Measurements from ENCODE around the gene RNF183. TPM values are rescaled to one million over a fixed set of nuclear protein-coding genes. Genes with fewer than 3 reads are reported as not detected.
A peak's percentile ranks its signal among the peaks of the same experiment; 100 is the strongest.

Gene RNF183
- total RNA-seq, 1 donor from 2014 or later, result 3.9 TPM

DNA sequence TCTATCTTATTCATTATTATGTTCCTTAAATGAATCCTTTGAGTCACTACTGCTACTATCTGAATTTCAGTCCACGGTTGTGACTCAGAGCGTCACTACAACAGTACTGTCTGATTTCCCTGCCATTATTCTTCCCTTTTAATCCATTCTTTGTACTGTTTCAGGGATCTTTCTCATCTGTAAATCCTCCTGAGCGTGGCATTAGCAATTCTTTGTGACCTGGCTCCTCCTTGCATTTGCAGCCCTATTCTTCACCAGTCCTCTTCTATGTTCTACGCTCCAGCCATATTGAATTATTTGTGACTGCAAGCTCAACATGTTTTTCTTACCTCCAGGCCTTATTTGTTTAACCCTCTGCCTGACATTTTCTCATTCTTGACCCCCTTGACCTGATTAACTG lies 21.8 kb downstream of the RNF183 start:
- no peak overlapping the region for H3K4me3 ChIP-seq (ENCODE audit: low read depth, low read length)
- TF ChIP-seq, protein P1, sequence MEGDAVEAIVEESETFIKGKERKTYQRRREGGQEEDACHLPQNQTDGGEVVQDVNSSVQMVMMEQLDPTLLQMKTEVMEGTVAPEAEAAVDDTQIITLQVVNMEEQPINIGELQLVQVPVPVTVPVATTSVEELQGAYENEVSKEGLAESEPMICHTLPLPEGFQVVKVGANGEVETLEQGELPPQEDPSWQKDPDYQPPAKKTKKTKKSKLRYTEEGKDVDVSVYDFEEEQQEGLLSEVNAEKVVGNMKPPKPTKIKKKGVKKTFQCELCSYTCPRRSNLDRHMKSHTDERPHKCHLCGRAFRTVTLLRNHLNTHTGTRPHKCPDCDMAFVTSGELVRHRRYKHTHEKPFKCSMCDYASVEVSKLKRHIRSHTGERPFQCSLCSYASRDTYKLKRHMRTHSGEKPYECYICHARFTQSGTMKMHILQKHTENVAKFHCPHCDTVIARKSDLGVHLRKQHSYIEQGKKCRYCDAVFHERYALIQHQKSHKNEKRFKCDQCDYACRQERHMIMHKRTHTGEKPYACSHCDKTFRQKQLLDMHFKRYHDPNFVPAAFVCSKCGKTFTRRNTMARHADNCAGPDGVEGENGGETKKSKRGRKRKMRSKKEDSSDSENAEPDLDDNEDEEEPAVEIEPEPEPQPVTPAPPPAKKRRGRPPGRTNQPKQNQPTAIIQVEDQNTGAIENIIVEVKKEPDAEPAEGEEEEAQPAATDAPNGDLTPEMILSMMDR (conservative IDR thresholded peaks at IDR 0.05; ENCODE audit: low read depth, low read length), result no peak
- DNase-seq (ENCODE audit: low read depth), result no peak

GRCh38 chr9:113278840-113279239 lies 24.3 kb downstream of the RNF183 start:
- TF ChIP-seq, protein P1 (conservative IDR thresholded peaks at IDR 0.05; ENCODE audit: low read depth, low read length), result no peak
- no peak overlapping the region for H3K4me3 ChIP-seq (ENCODE audit: low read depth, low read length)
- DNase-seq (ENCODE audit: low read depth), result no peak

DNA sequence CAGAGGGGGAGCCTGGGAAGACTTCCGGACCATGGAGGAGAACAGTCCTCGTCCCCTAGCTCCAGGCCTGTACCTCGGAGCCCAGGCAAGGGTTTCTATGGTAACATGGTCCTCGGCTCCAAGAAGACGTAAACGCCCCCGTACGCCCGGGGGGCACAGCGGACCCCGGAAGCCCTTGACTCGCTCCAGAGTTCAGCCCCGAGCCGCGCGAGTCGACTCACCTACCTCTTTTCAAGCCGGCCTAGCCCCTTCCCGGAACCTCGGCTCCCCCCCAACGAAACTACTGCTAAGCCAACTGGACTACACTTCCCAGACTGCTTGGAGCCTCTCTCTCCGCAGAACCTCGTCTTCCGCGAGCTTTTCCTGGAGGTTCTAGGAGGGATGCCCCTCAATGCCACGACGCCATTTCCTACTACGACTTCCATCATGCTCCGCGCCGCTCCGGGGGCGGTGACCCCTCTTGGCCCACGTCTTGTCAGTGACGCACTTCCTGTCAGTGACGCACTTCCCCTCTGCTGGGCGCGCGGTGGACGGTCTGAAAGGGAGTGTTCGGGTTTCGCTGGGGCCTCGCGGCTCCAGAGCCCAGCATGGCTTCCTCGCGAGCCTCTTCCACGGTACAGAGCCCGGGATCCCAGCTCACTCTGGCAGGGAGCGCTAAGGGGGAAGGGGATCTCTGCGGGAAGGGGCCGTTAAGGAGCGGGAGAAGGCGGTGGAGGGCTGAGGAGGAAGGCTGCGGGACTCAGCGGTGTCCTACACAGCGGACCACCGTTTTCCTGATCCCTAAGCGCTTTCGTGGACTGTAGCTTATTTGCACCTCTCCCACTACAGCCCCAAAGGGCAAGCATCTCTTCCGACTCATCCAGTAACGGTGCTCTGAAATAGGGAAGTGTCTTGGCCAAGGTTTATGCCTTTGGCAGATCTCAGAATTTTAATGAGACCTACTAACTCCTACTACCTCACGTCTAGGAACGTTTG lies 27.7 kb downstream of the RNF183 start, which contains the start of the genes CDC26 and PRPF4:
CDC26 (minus strand) TSS at position 416 of the 975 bp plus-strand sequence. CDS start 3,065 bp downstream, outside the sequence.
PRPF4 (plus strand) TSS at position 502 of the 975 bp plus-strand sequence; CDS start at position 588, 86 bp downstream.
- DNase-seq (ENCODE audit: low read depth), result peak; percentile 87
- peak within 1 kb of the TSS; percentile 79 for H3K4me3 ChIP-seq (ENCODE audit: low read depth, low read length)
- TF ChIP-seq, protein P1 (conservative IDR thresholded peaks at IDR 0.05; ENCODE audit: low read depth, low read length), result no peak

GRCh38 chr9:113274474-113275156 lies 28.6 kb downstream of the RNF183 start:
- TF ChIP-seq, protein P1 (conservative IDR thresholded peaks at IDR 0.05; ENCODE audit: low read depth, low read length), result peak; percentile 75
- DNase-seq (ENCODE audit: low read depth), result peak; percentile 7
- H3K4me3 ChIP-seq (ENCODE audit: low read depth, low read length), result peak overlapping the region; percentile 79

DNA sequence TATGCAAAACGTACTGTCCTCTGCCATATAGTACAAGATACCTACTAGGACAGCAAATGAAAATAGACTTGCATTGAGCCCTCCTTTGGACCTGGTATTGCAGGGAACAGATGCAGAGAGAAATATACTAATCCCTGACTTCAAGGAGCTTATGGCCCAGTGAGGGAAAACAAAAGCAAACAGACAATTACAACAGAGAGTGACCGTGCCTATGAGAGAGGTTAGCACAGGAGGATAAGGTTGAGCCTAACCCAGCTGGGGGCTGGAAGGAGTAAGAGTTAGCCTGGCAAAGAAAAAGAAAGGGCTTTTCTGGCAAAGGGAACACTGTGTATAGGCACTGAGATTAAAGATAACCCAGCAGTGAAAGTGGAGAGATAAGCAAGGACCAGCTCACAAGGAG lies 33.3 kb downstream of the RNF183 start:
- DNase-seq (ENCODE audit: low read depth), result no peak
- no peak overlapping the region for H3K4me3 ChIP-seq (ENCODE audit: low read depth, low read length)
- TF ChIP-seq, protein P1 (conservative IDR thresholded peaks at IDR 0.05; ENCODE audit: low read depth, low read length), result no peak

DNA sequence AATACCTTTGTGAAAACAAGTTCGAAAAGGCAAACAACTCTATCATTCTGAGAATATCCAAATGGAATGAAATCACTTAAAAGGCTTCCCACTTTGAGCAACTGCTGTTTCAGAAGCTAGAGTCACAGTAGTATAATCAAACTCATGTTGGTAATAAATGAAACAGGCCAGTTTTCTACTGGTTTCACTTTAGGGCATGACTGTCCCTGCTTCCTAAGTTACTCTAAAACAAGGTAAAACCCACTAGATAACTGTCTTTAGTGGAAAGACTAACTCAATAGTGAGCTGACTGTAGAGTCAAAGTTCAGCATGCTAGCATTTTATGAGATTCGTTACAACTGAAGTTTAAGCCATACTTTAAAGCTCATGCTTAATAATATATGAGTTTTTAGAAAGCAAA lies 33.8 kb downstream of the RNF183 start:
- DNase-seq (ENCODE audit: low read depth), result no peak
- TF ChIP-seq, protein P1 (conservative IDR thresholded peaks at IDR 0.05; ENCODE audit: low read depth, low read length), result no peak
- no peak overlapping the region for H3K4me3 ChIP-seq (ENCODE audit: low read depth, low read length)
